Mucosa of descending colon (tissue), 3 donors: ENCODE measurements around the gene CDC25A. TPM values are rescaled to one million over a fixed set of nuclear protein-coding genes. Genes with fewer than 3 reads are reported as not detected.
A peak's percentile ranks its signal among the peaks of the same experiment; 100 is the strongest.

Experiments used
- ATAC-seq: fragments of 200-7000 bp; cut with Tn5 transposase; one replicate; pipeline ENCODE4 v1.9.1; 2020; ENCODE audit warnings: mild to moderate bottlenecking, moderate library complexity
- DNase-seq, 3 donors: peaks; one replicate each; pipeline ENCODE4 v3.0.0-alpha.2; 2020
- H3K36me3 ChIP-seq: fragments of 200-600 bp; one replicate; pipeline ENCODE4 v1.8.0; 2021; ENCODE audit warnings: low read depth, mild to moderate bottlenecking
- H3K4me1 ChIP-seq: fragments of 200-600 bp; one replicate; pipeline ENCODE4 v1.8.0; 2021; ENCODE audit warnings: low read depth, mild to moderate bottlenecking
- H3K4me3 ChIP-seq: fragments of 200-600 bp; one replicate; pipeline ENCODE4 v1.8.0; 2021; ENCODE audit warnings: mild to moderate bottlenecking
- H3K9me3 ChIP-seq: fragments of 200-600 bp; one replicate; pipeline ENCODE4 v1.8.0; 2021; ENCODE audit warnings: mild to moderate bottlenecking
- CTCF ChIP-seq: fragments of 200-600 bp; IDR thresholded peaks from one replicate; pipeline ENCODE4 v1.8.0; 2022; ENCODE audit warnings: antibody characterized with exemption, mild to moderate bottlenecking
- intact Hi-C, 2 donors: fragments of 100-400 bp; cut with DNase I in 1 of 2; cut with micrococcal nuclease in 1 of 2; formaldehyde crosslinking; loops; one replicate each; pipeline versions ENCODE4 v1.11.0 to v1.11.1; 2022; cut with DNase I, micrococcal nuclease
- total RNA-seq, 3 donors: library from RNA; stranded (reverse); fragmentation: NEBNext Ultra II Directional in 2 of 3; extraction: Animal tissue kit (Norgen Biotek cat#: 25700) in 2 of 3; gene quantifications; one replicate each; pipeline versions ENCODE4 v1.2.1 to v1.2.4, GENCODE V29; 2021 to 2023
- donor health status: DM: no; HTN: no; CAD: no; lungs with moderate emphysema.
- donor health status: DM: no; HTN: no; CAD: no.
- donor health status: DM: no; HTN: yes; CAD: no.

The CDC25A gene
- total RNA-seq, 3 donors from 2014 or later = 3.4 to 6.9 (median 4.3) TPM

GRCh38 chr3:48151058-48151806 is 37.0 kb downstream of the CDC25A start:
- peak; percentile 60 for TF ChIP-seq CTCF
- Histone ChIP-seq H3K9me3 (no peaks in the 10 kb centered on the region), H3K4me1 (no peaks in the 10 kb centered on the region), H3K36me3 (no peaks in the 10 kb centered on the region), H3K4me3 (no peak overlapping the region)
- intact Hi-C loops = loop anchor here (10.0 kb wide), 2 partner anchors 306 to 326 kb away; no protein-coding TSS in a partner anchor
- peak; percentile 70 to 80 (median 80) for DNase-seq
- peak; percentile 97 for ATAC-seq

- ATAC-seq = no peak
- Histone ChIP-seq H3K4me1 (no peaks in the 10 kb centered on the region), H3K36me3 (no peaks in the 10 kb centered on the region), H3K4me3 (no peak overlapping the region), H3K9me3 (no peaks in the 10 kb centered on the region)
- intact Hi-C loops = no loop called here
- TF ChIP-seq CTCF = no peak
- DNase-seq = no peak
Measured at GRCh38 chr3:48143992-48144391, 44.2 kb downstream of the CDC25A start.

GRCh38 chr3:48143567-48143966 is 44.6 kb downstream of the CDC25A start:
- no peak overlapping the region for H3K4me3 ChIP-seq
- DNase-seq (no peak), ATAC-seq (no peak)
- H3K4me1 ChIP-seq = no peaks in the 10 kb centered on the region
- intact Hi-C loops = no loop called here
- H3K9me3 ChIP-seq = no peaks in the 10 kb centered on the region
- no peaks in the 10 kb centered on the region for H3K36me3 ChIP-seq
- TF ChIP-seq CTCF = no peak

GRCh38 chr3:48142316-48142870 is 45.8 kb downstream of the CDC25A start:
- peak; percentile 88 for ATAC-seq
- intact Hi-C loops = no loop called here
- no peak for TF ChIP-seq CTCF

GRCh38 chr3:48141604-48142137 is 46.5 kb downstream of the CDC25A start:
- H3K36me3 ChIP-seq = no peaks in the 10 kb centered on the region
- no peak for ATAC-seq
- H3K9me3 ChIP-seq = no peaks in the 10 kb centered on the region
- no peak for DNase-seq
- TF ChIP-seq CTCF = no peak
- no peaks in the 10 kb centered on the region for H3K4me1 ChIP-seq
- intact Hi-C loops = no loop called here
- no peak overlapping the region for H3K4me3 ChIP-seq

More at GRCh38 chr3:48142316-48142870, 45.8 kb downstream of the CDC25A start:
- H3K36me3 ChIP-seq = no peaks in the 10 kb centered on the region
- H3K9me3 ChIP-seq = no peaks in the 10 kb centered on the region
- DNase-seq = peak; percentile 30 to 57 (median 53)
- no peak overlapping the region for H3K4me3 ChIP-seq
- H3K4me1 ChIP-seq = no peaks in the 10 kb centered on the region
